ENCODE results near the gene PTCD2. TPM values are rescaled to one million over a fixed set of nuclear protein-coding genes. Genes with fewer than 3 reads are reported as not detected.

PTCD2 gene
- total and polyA plus RNA-seq, 2 of the 8 experiments (the other 6 are each of a cell fraction or from before 2014, with no cell fraction given): 7.3 to 15.4 TPM

GRCh38 chr5:72307968-72308852 is 12.0 kb upstream of the PTCD2 start:
- Histone ChIP-seq H3K18ac (ENCODE audit: extremely low read depth, low read length) (peak overlapping the region; percentile 84; the same call in 1 of the 2 replicates), H3K9me3 (ENCODE audit: insufficient read depth in 2 of 2, low read depth in 1 of 2, low read length in 1 of 2) (no peaks in the 10 kb centered on the region), H4K5ac (ENCODE audit: insufficient read length, low read depth, low read length) (peak overlapping the region; percentile 76), H4K8ac (ENCODE audit: extremely low read depth, insufficient read depth, low read length) (peak overlapping the region; percentile 90; the same call in 1 of the 2 replicates), H3K23me2 (ENCODE audit: low read depth, low read length) (peaks cover 4% of the 10 kb centered on the region; the same call in 1 of the 2 replicates), H4K20me1 (replicated peaks in 1 of 2; ENCODE audit: control insufficient read depth in 1 of 2, insufficient read depth in 2 of 2, low read length in 2 of 2) (no peaks in the 10 kb centered on the region), H2BK5ac (ENCODE audit: low read depth, low read length) (peak overlapping the region; percentile 98), H3K36me3 (ENCODE audit: control insufficient read depth in 2 of 4, insufficient read depth in 4 of 4, low read length in 3 of 4) (peaks cover 8 to 25% (median 17%) of the 10 kb centered on the region in 4 experiments; a peak in 7 of 8 replicates), H3K23ac (ENCODE audit: insufficient read length) (no peak overlapping the region), H4K91ac (replicated peaks; ENCODE audit: insufficient read length, low read length) (peak overlapping the region; percentile 32), H2AK5ac (ENCODE audit: low read depth, low read length) (no peak overlapping the region), H3K4ac (replicated peaks; ENCODE audit: insufficient read length, low read depth, low read length) (peak overlapping the region; percentile 4), H3K79me1 (ENCODE audit: low read depth, low read length) (no peaks in the 10 kb centered on the region; the same call in 1 of the 2 replicates), H3K27me3 (replicated peaks in 1 of 4; ENCODE audit: control insufficient read depth in 3 of 4, extremely low read depth in 1 of 4, insufficient read depth in 3 of 4, low read length in 3 of 4) (no peaks in the 10 kb centered on the region), H2BK12ac (ENCODE audit: low read depth, low read length) (no peak overlapping the region; the same call in 1 of the 2 replicates), H3K4me1 (replicated peaks in 1 of 4; ENCODE audit: control insufficient read depth in 3 of 4, insufficient read depth in 4 of 4, low read length in 3 of 4) (peaks cover 0 to 3% (median 0%) of the 10 kb centered on the region in 4 experiments; a peak in 2 of 7 replicates), H2BK20ac (ENCODE audit: low read length) (no peak overlapping the region), H3K56ac (replicated peaks; ENCODE audit: insufficient read length, low read depth, low read length) (peak overlapping the region; percentile 38), H3K4me2 (ENCODE audit: insufficient read depth in 1 of 2, low read depth in 2 of 2, low read length in 2 of 2) (peak overlapping the region; percentile 44 to 94), H3K4me3 (ENCODE audit: extremely low read depth in 1 of 4, insufficient read depth in 2 of 4, low read depth in 3 of 4, low read length in 4 of 4) (peak overlapping the region; percentile 46 to 75 (median 62)), H3K27ac (ENCODE audit: low read depth, low read length) (peak overlapping the region; percentile 94), H3K14ac (ENCODE audit: insufficient read length) (no peak overlapping the region), H2BK120ac (replicated peaks; ENCODE audit: low read depth, low read length) (peak overlapping the region; percentile 4), H3K9ac (replicated peaks in 1 of 4; ENCODE audit: extremely low read depth in 1 of 4, low read depth in 3 of 4, low read length in 3 of 4) (peak overlapping the region; percentile 51 to 94 (median 82)), H2BK15ac (ENCODE audit: low read length) (no peak overlapping the region), H3K79me2 (ENCODE audit: control insufficient read depth in 1 of 2, insufficient read depth in 2 of 2, low read length in 2 of 2) (peaks cover 0 to 45% of the 10 kb centered on the region in 2 experiments; a peak in 3 of 4 replicates), H2AFZ (ENCODE audit: low read length) (0 out of 2 replicates have a peak overlapping the region, but pooled peaks have one; percentile 54)
- peak; percentile 89 to 93 for DNase-seq (ENCODE audit: low read depth in 1 of 2, low spot score in 2 of 2)
- no peak for FAIRE-seq
- POLR2A ChIA-PET (ENCODE audit: partially characterized antibody): interaction anchor here (0.9 to 5.9 kb wide), 11 partner anchors 8 to 200 kb away, joined by 3 to 44 read pairs (median 4); partner anchors contain the start of genes MRPS27 and PTCD2
- 5% methylated on average over 72 of the region's 76 CpGs; no CpG with 5 or more reads in 1 of the 2 experiments for WGBS, 2 experiments (ENCODE audit: extremely low coverage in 1 of 2, insufficient coverage in 1 of 2, insufficient read length in 1 of 2, insufficient replicate concordance in 2 of 2, low coverage in 1 of 2, low lambda C conversion rate in 2 of 2, missing lambda C conversion rate in 1 of 2)
- CTCF ChIA-PET (ENCODE audit: partially characterized antibody): interaction anchor here (0.7 to 2.4 kb wide), 10 partner anchors 11 to 403 kb away, joined by 3 to 12 read pairs (median 3); partner anchors contain the start of genes MRPS27 and PTCD2
- no peak for TF ChIP-seq EGR1 (IDR thresholded peaks at IDR 0.05; ENCODE audit: borderline replicate concordance, low read depth, low read length)
- TF ChIP-seq SIRT6 (IDR thresholded peaks at IDR 0.05; ENCODE audit: low read length): no peak
- peak; percentile 92 for TF ChIP-seq E2F6 (IDR thresholded peaks at IDR 0.05)
- peak; percentile 85 for TF ChIP-seq TBP (IDR thresholded peaks at IDR 0.05; ENCODE audit: low read depth, low read length)
- TF ChIP-seq TAF1 (IDR thresholded peaks at IDR 0.05; ENCODE audit: low read depth, low read length): peak; percentile 86
- TF ChIP-seq CEBPB (IDR thresholded peaks at IDR 0.05; ENCODE audit: low read depth, low read length): no peak
- TF ChIP-seq ATF2 (IDR thresholded peaks at IDR 0.05; ENCODE audit: low read length): no peak
- peak; percentile 30; the same call in 1 of the 2 replicates for TF ChIP-seq CHD2 (IDR thresholded peaks at IDR 0.05; ENCODE audit: low read length)
- TF ChIP-seq POLR2AphosphoS5 (IDR thresholded peaks at IDR 0.05; ENCODE audit: low read depth, low read length): peak; percentile 96

Measured in H1 (cell line).